ENCODE data around the gene TMEM179. TPM values are rescaled to one million over a fixed set of nuclear protein-coding genes. Genes with fewer than 3 reads are reported as not detected.

TMEM179 gene
- polyA plus RNA-seq, 1 experiment = 0.10 TPM

DNA sequence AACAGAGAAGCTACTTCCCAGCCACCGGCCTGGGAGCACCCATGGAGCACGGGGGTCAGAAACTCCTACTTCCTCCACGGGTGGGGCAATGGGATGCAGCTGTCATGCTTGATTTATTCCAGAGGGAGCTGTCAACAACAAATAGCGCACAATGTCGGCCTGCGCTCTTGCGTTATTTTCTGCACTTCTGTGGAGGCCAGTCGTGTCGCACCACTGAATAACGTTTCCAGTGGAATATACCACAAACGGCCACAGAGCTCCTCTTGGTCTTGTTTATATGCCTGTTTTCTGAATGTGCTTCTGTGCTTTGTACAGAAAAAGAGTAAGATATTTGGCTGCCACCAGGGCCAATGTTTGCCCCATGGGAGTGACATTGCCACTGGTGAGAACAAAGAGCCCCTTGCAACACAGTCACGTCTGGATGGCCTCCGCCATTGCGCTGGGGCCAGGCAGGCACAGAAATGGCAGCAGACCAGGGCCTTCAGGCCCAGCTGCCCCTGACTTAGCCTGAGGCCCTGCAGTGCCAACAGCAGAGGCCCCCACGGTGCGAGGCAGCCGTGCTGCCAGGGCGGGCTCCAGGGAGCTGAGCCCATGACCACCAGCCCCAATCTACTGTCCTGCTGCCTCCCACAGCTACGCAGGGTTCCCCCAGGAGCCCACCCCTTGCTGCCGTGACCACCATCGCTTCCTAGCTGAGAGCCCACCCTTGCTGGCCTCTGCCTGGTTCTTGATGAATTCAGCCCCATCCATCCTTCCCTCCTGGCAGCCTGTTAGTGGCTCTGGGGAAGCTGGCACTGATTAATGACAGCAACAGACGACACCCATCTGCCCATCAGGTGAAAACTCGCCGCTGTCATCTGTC lies 28.9 kb upstream of the TMEM179 start:
- Histone ChIP-seq H3K4me3 (ENCODE audit: low read depth, low read length) (no peak overlapping the region), H3K9me3 (ENCODE audit: control insufficient read depth, insufficient read depth, low read length) (no peaks in the 10 kb centered on the region), H3K27ac (ENCODE audit: low read depth, low read length) (no peak overlapping the region), H3K27me3 (ENCODE audit: control insufficient read depth, insufficient read depth, low read length) (peaks cover 10% of the 10 kb centered on the region)
- DNase-seq (ENCODE audit: low read depth, low spot score) = no peak
- ChIA-PET CTCF (interaction anchor here (1.0 kb wide), 1 partner anchor 556 kb away, joined by 3 read pairs; no protein-coding TSS in a partner anchor), POLR2A (no interaction called here)
- TF ChIP-seq, protein P1, sequence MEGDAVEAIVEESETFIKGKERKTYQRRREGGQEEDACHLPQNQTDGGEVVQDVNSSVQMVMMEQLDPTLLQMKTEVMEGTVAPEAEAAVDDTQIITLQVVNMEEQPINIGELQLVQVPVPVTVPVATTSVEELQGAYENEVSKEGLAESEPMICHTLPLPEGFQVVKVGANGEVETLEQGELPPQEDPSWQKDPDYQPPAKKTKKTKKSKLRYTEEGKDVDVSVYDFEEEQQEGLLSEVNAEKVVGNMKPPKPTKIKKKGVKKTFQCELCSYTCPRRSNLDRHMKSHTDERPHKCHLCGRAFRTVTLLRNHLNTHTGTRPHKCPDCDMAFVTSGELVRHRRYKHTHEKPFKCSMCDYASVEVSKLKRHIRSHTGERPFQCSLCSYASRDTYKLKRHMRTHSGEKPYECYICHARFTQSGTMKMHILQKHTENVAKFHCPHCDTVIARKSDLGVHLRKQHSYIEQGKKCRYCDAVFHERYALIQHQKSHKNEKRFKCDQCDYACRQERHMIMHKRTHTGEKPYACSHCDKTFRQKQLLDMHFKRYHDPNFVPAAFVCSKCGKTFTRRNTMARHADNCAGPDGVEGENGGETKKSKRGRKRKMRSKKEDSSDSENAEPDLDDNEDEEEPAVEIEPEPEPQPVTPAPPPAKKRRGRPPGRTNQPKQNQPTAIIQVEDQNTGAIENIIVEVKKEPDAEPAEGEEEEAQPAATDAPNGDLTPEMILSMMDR (IDR thresholded peaks at IDR 0.05; ENCODE audit: low read depth, low read length) = no peak

DNA sequence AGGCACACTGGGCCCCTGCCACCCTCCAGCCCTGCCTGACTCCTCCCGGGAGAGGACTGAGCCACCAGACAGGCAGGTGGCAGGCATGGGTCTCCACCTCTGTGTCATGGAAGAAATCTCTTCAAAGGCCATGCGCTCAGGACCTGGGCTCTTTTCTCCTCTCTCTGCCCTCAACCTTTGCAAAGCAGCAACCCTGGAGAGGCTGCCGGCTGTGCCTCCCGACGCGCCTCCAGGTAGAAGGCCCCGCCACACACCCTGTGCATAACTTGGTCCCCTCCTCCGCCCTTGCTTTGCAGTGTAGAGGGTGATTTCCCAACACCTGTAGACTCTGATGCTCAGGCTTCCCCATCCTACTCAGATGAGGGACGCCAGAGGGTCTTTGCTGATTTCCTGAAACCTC lies 28.2 kb upstream of the TMEM179 start:
- TF ChIP-seq, protein P1 (IDR thresholded peaks at IDR 0.05; ENCODE audit: low read depth, low read length) = no peak
- CTCF ChIA-PET = interaction anchor here (1.0 kb wide), 1 partner anchor 555 kb away, joined by 3 read pairs; no protein-coding TSS in a partner anchor

DNA sequence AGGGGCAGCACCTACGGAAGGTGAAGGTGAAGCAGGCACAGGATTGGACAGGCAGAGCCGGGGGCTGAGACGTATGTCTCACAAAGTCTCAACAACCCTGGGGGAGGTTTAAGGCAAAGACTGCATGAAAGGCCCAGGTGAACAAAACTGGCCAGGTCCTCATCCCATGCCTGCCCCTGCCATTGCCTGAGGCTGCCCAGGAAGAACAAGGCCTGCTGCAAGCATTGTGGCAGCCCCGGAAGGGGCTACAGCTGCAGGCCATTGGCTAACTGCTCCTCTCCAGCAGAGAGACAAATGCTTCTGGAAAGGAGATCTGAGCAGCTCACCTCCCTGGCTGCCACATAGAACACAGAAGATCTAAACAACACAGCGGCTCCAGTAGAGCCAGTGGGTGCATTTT lies 20.4 kb upstream of the TMEM179 start:
- H3K27ac ChIP-seq (ENCODE audit: low read depth, low read length) = no peak overlapping the region
- no peak for DNase-seq (ENCODE audit: low read depth, low spot score)
- CTCF ChIA-PET = no interaction called here
- peaks cover 19% of the 10 kb centered on the region for H3K27me3 ChIP-seq (ENCODE audit: control insufficient read depth, insufficient read depth, low read length)
- TF ChIP-seq, protein P1 (IDR thresholded peaks at IDR 0.05; ENCODE audit: low read depth, low read length) = no peak
- H3K4me3 ChIP-seq (ENCODE audit: low read depth, low read length) = no peak overlapping the region
- no peaks in the 10 kb centered on the region for H3K9me3 ChIP-seq (ENCODE audit: control insufficient read depth, insufficient read depth, low read length)
- POLR2A ChIA-PET = no interaction called here

More for the DNA sequence above, 28.2 kb upstream of the TMEM179 start:
- DNase-seq (ENCODE audit: low read depth, low spot score) = no peak
- peaks cover 10% of the 10 kb centered on the region for H3K27me3 ChIP-seq (ENCODE audit: control insufficient read depth, insufficient read depth, low read length)
- H3K4me3 ChIP-seq (ENCODE audit: low read depth, low read length) = no peak overlapping the region
- H3K9me3 ChIP-seq (ENCODE audit: control insufficient read depth, insufficient read depth, low read length) = no peaks in the 10 kb centered on the region
- POLR2A ChIA-PET = no interaction called here
- H3K27ac ChIP-seq (ENCODE audit: low read depth, low read length) = no peak overlapping the region

DNA sequence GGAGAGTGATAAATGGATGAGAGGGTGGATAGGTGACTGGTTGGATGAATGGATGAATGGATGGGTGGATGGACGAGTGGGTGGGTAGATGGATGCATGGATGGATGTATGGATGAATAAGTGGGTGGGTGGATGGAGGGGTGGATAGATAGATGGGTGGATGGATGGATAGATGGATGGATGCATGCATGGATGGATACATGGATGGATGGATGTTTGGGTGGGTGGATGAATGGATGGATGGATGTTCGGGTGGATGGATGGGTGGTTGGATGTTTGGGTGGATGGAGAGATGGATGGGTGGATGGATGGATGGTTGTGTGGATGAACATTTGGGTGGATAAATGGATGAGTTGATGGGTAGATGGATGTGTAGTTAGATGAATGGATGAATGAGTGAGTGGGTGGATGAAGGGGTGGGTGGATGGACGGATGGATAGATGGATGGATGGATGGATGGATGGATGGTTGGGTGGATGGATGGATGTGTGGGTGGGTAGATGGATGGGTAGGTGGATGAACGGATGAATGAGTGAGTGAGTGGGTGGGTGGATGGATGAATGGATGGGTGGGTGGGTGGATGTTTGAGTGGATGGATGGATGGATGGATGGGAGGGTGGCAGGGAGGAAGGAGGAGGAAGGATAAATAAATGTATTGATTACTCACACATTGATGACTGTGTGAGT lies 9.7 kb upstream of the TMEM179 start:
- Histone ChIP-seq H3K9me3 (ENCODE audit: control insufficient read depth, insufficient read depth, low read length) (no peaks in the 10 kb centered on the region), H3K27me3 (ENCODE audit: control insufficient read depth, insufficient read depth, low read length) (no peaks in the 10 kb centered on the region), H3K27ac (ENCODE audit: low read depth, low read length) (no peak overlapping the region), H3K4me3 (ENCODE audit: low read depth, low read length) (no peak overlapping the region)
- POLR2A ChIA-PET = no interaction called here
- no peak for DNase-seq (ENCODE audit: low read depth, low spot score)
- TF ChIP-seq, protein P1 (IDR thresholded peaks at IDR 0.05; ENCODE audit: low read depth, low read length) = no peak
- CTCF ChIA-PET = no interaction called here

DNA sequence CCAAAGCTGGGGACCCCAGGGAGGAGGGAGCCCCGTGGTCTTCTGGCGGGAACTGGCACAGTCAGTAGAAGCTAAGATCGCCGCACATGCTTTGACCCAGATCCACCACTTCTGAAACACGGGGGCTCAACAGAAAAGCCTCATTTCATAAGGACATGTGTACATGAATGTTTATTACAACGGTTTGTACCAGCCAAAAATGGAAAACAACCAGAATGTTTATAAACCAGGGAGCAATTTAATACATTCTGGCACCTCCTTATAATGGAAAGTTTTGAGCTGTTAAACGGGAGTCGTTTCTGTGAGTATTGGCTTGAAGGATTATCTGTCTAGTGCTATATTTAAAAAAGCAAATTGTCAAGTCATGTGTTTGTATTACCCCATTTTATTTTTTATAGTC lies 7.3 kb upstream of the TMEM179 start:
- TF ChIP-seq, protein P1 (IDR thresholded peaks at IDR 0.05; ENCODE audit: low read depth, low read length) = no peak
- H3K4me3 ChIP-seq (ENCODE audit: low read depth, low read length) = no peak overlapping the region
- ChIA-PET CTCF (no interaction called here), POLR2A (no interaction called here)
- H3K27me3 ChIP-seq (ENCODE audit: control insufficient read depth, insufficient read depth, low read length) = no peaks in the 10 kb centered on the region
- H3K27ac ChIP-seq (ENCODE audit: low read depth, low read length) = no peak overlapping the region
- H3K9me3 ChIP-seq (ENCODE audit: control insufficient read depth, insufficient read depth, low read length) = no peaks in the 10 kb centered on the region
- DNase-seq (ENCODE audit: low read depth, low spot score) = no peak

Data from AG04450 (cell line).